ENCODE measurements around the gene UFC1.

The UFC1 gene

DNA sequence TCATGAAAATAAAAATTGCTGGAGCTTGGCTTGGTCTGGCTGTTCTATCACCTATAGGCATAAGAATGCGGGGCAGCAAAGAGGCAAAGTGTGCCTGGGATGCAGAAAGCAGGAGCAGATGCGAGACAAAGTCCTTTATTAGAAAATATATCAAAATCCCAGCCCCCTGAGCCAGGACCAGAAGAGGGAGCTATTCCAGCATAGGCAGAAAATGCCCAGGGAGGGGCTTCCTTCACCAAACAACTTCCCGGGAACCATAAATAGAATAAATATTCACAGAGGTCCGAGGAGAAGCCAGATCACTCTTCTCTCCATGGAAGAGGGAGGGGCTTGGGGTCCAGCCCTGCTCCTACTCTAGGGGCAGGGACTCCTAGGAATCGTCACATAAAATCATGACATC lies 17.4 kb downstream of the UFC1 start:
- no peak for DNase-seq (ENCODE audit: low spot score)

DNA sequence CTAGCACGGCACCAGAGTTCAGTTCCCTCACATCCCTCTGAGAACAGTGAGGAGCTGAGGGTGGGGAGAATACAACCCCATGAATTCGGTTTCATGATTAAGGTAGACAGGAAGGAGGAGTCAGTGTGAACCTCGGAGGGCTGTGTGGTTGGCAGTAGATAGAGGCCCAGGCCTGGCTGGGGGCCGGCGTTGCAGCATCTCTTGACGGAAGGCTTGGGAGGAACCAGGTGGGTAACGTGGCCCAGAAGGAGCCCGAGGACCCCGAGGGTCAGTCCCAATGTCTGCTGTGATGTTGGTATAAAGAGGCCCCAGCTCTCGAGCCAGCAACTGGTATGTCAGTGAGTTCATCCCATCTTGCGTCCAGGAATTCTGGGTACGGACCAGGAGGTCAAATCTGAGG lies 17.9 kb downstream of the UFC1 start:
- DNase-seq (ENCODE audit: low spot score): no peak

DNA sequence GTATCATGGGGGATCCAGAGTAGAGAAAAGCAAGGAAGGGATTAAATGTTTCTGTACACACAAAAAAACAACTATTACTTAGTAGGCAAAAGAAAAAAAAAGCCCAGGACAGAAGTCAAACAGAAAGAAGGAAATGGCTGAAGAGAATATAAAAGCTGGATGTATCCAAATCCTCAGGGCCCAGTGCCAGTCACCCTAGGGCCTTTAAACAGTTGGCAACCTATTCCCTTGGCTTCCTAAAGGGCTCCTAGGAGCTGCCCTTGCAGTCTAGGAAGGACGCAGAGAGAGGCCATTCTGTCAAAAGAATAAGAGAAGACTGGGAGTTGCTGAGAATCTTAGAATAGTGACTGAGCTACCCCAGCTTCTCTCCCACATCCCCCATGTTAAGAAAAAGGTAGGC lies 18.6 kb downstream of the UFC1 start:
- no peak for DNase-seq (ENCODE audit: low spot score)

DNA sequence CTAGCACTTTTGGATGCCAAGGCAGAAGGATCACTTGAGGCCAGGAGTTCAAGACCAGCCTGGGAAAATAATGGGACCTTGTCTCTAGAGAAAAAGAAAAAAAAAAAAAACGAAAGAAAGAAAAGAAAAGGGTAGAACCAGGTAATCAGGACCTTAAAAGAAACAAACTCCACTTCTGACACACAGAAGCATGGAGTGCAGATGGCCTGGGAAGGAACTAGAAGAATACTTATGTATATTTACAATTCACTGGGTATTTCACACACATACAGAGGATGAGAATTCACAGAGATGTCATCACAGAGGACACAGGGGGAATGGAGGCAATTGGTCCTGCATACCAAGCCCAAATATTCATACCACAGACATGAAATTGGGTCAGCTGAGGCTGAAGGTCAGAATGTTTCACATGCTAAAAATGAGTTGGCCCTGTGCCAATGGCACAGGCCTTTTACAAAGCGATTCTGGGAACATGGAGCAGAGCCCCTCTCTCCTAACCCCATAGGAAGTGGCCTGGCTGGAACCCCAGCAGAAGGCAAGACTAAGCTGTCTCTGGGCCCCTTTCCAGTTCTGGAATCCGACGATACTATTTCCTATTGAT lies 19.1 kb downstream of the UFC1 start:
- no peak for DNase-seq (ENCODE audit: low spot score)

DNA sequence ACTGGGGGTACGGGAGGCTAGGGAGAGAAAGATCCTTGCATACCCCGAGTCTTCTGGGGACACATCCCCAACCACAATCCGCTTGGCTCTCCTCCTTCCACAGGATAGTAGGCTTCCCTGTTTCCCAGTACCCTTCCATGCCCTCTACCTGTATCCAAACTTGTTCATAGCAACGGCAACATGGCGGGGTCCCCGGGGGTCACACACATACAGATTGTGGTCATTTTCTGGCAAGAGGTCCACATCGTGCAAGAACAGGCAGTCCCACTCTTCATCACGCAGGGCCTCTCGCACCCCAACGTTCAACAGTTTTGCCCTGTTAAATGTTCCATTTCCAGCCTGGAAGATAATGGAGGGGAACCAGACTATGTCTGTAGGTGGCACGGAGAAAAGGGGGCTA lies 19.9 kb downstream of the UFC1 start:
- DNase-seq (ENCODE audit: low spot score): no peak

DNA sequence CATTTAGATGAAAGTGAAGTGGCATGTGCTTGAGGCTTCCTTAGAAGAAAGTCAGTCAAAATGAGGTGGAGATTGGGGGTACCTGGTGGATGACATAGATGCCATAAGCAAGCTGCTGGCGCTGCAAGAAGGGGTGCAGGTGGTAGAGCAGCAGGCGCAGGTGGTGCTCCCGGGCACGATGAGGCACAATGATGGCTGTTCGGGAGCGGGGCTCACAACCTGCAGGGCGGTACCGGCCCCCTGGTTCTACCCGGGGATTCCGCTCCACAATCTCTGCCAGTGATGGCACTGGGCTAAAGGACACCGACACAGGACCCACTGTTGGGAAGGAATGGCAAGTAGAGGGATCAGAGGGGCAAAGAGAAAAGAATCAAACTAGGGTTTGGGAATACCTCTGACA lies 21.1 kb downstream of the UFC1 start:
- DNase-seq (ENCODE audit: low spot score): no peak

DNA sequence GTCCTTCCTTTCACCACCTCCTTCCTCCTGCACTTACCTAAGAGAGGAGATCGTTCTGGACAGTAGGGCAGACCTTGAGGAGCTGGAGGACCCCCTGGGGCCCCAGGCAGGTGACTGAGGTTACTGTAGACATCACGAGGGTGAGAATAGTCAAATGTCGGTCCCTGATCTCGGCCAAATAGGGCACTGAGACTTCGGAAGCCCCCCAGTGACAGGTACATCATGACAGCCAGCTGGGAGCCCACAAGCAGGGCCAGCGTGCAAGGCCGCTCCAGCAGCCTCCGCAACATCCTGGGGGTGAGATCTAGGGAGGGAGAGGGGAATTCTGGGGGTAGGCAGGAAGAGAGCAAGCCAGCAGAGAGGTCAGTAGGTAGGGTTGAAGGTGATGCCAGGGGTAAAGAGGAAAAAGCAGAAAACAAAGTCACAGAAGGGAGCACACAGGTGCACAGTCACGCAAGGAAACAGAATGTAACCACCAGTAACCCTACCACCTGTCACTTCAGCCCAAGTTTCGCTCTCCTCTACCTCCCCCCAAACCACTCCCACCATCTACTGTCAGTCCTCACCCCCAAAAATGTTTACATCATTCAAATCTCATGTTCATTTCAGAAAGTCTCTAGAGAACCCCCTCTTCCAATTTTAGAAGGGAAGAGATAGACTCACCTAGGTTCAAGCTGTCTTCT lies 22.1 kb downstream of the UFC1 start:
- DNase-seq (ENCODE audit: low spot score): no peak

DNA sequence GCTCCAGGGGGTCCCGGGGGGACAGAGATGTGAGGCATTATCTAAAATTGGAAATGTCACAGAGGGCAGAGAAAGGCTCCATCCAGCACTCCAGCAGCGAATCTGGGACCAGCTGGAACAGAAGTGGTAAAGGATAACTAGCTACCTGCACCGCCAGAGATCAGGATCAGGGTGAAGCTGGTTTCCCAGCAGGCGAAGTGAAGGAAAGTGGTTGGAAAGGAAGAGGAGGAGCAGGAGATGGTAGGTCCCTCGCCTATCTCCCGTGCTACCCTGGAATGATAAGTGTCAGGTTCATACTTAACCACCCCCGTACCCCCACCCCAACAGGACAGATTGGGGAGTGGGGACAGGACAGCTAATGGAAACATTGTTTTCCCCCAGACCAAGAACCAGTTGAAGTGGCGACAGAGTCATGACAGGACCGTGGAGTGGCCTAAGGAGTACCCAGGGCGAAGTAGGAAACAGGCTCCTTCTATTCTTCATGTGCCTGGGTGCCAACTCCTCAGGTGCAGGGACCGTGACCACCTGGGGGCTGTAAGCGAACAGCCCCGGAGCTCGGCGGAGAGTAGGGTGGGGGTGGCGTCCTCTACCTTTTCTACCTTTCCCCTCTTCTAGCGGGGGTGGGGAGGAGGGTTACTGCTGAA lies 22.8 kb downstream of the UFC1 start:
- no peak for DNase-seq (ENCODE audit: low spot score)

DNA sequence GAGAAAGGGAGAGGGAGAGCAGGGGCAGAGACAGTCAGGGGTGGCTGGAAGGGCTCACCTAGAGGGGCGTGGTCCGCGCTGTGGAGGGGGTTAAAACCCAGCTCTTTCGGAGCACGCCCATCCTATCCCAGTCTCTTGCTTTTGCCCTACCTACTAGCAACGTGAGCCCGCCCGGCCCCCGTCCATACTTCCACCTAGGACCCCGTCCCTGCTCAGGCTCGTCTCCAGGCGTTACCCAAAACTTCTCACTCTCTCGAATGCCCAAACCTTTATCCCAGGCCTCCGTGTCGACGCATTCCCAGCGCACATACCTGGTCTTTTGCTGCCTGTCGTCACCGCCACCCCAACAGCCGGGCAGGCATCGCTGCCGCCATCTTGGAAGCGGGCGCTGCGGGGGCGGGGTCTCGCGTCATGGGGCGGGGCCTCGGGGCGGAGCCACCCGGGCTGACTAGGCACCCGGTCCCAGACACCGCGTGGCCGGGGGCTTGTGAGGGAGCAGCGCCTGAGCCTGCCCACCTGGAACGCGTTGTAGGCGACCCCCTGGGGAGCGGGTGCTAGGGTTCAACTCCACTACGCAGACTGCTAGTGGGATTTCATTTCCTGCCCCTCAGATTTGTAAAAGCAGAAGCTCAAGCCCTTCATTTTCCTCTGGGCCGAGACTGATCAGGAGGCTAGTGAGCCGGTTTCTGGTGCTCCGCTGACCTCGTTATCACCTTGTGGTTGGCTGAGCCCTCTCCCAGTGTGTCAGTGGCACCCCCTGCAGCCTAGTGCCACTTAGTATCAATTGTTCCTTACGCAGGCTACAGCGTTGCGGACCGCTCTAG lies 23.5 kb downstream of the UFC1 start, which contains the start of gene B4GALT3:
Gene B4GALT3 (minus strand): TSS at position 396 of the 824 bp plus-strand sequence. CDS start 1,447 bp downstream, outside the sequence.
- peak; percentile 93 for DNase-seq (ENCODE audit: low spot score)

DNA sequence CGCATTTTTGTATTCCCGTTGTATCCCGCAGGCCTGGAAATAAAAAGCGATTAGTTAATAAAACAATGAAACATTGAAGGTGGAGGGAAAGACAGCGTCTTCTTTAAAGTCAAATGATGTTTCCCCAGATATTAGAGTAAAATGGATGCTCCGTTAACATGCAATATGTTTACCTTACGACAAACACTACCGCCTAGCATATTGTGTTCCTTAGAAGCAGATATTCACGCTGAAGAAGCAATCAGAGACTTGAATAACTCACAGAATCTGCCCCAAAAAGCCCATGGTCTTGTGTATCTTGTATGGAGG lies 24.1 kb downstream of the UFC1 start:
- no peak for DNase-seq (ENCODE audit: low spot score)

DNA sequence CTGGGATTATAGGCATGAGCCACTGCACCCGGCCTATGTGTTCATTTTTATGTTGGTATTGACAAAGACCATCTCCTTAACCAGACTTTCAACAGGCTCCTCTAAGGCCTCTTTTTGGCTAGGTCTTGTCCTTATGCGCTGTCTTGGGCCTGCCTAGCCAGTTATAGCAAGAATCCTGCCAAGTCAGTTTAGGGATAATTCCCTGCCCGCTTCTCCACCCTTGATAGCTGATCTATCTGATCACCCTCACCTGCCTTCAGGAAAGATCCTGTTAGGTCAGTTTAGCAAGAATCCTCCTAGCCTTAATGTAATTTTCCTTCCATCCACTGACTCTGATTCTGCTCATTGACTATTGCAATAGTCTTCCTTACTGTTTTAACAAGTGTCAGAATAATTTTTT lies 25.9 kb downstream of the UFC1 start:
- no peak for DNase-seq (ENCODE audit: low spot score)

DNA sequence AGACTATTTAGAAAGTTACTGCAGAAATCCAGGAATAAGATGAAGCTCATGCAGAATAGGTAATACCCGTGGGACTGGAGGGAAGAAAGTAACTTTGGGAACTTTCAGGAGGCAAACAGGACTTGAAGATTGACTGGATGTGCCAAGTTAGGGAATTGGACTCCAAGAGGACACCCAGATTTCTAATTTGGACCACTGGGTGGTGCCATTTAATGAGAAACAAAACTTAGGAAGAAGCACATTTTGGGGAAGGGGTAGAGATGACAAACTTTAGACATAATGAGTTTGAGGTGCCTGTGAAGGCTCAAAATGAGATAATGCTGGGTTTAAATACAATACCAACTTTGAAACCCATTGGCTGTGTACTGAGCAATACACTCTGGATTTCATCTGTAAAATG lies 26.9 kb downstream of the UFC1 start:
- peak; percentile 45 for DNase-seq (ENCODE audit: low spot score)

DNA sequence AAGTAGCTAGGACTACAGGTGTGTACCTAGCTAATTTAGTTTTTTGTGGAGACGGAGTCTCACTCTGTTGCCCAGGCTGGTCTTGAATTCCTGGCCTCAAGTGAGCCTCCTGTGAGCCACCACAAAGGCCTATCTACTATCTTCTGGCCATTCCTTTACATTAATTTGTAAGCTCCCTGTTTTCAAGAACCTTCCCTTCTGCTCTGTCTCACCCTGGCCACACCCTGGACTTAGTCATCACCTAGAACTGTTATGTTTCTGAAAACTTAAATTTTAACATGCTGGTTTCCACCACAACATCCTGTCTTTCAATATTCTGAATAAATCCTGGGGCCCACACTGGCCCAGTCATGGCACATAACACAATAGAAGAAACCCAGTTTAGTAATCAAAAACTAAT lies 28.4 kb downstream of the UFC1 start:
- peak; percentile 90 for DNase-seq (ENCODE audit: low spot score)

DNA sequence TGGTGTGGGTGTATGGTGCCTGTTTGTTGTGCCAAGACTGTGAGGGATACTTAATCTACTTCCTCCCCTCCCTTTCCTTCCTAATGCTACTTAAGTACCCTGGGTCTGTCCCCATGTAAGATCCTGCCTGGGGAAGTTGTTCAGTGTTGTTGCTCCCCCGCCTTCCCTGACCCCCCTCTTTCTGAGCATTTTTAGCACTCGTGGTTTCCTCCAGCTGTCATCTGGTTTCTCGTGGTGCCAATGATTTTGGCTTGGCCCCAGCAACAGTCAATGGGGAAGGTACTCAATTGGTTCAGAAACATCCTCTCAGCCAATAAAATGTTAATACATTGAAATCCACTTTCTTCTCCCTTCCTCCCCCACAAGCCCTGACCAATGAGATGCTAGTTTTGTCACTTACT lies 31.5 kb downstream of the UFC1 start:
- DNase-seq (ENCODE audit: low spot score): peak; percentile 91

DNA sequence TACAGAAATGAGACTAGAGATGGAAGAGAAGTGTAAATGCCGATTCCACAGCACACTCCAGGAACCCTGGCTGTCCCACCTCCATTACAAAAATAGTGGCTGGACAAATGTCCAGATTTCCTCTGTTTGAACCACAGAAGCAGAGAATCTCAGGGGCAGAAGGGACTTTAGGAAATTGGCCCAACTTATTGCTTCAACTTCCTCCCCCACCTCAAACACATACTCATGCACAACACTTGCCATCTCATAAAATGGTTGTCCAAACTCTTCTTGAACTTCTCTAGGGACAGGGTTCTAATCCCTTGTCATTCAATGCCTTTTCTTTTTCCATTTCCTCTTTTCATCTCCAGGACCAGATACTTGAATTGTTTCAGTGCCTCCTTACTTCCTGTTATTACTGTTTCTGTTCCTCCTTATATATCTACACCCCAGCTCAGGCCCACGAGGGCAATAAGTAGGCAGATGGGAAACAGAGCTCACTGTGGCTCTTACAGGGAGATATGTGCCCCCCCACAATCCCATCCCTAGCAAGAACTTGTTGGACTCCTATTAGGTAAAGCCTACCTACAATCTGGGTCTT lies 32.0 kb downstream of the UFC1 start:
- no peak for DNase-seq (ENCODE audit: low spot score)

DNA sequence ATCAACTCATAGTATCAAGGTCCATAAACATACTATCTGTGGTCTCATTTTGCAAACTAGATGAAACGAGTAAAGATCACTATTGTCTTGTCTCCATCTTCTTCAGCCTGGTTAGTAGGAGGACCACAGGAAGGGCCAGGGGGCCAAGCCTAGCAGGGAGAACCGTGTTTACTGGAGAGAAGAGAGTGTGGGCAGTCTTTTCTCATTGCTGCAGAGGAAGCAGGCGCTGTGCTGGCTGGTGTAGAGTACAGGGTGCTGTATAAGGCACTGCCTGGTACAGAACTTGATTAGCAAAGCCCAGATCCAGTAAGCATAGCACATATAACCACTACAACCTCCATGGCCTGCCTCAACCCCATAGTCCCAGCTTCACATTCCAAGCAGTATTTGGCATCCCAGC lies 33.5 kb downstream of the UFC1 start:
- no peak for DNase-seq (ENCODE audit: low spot score)

DNA sequence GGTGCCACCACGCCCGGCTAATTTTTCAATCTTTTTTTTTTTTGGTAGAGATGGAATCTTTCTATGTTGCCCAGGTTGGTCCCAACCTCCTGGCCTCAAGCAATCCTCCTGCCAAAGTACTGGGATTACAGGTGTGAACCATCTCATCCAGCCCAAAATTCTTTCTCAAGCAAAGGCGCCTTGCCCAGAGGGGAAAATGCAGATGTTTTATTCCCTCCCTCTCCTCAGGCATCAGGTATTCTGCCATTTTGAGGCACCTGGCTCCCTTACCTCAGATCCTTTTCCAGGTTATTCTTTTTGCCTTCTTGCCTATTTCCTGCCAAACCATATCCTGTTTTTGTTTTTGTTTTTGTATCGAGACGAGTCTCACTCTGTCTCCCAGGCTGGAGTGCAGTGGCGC lies 34.6 kb downstream of the UFC1 start:
- DNase-seq (ENCODE audit: low spot score): no peak

DNA sequence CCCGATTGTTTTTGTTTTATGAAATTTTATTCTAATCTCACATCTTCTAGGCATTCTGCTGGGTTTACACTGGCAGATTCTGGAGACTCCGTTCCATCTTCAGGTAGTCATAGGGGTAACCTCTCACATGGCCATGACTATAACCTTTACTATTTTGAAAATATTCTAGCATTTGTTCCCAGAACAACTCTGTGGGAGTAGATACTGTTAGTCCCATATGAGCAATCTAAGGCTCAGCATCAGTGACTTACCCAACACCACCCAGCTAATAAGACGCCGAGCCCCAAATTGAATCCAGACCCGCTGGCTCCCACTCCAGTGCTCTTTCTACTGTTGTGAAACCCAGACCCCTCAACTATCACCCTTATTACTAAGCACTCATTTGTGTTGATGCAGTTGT lies 35.3 kb downstream of the UFC1 start:
- no peak for DNase-seq (ENCODE audit: low spot score)

DNA sequence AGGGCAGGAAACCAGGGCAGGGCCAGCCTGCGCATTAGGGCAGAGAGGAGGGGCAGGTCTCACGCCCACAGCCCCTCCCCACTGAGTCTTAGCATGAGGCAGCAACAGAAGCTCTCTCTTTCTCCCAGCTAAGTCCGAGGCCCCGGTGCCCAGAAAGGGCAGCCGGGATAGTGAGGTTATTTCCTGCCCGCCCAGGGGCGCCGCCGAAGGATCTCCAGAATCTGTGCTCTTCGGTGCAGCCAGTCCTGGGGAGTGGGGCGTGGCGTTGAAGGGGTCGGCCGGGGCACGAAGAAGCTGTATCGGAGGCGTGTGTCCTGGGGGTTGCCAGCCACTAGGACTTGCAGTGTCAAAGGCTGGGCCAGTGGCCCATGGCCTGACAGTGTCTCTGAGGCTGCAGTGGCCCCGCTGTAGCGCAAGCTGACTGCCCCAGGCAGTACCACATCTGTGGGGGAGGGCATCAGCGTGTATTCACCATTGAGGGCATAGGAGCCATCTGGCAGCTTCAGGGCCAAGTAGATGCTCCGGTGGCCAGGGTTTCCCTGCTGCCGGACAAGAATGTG lies 37.3 kb downstream of the UFC1 start:
- DNase-seq (ENCODE audit: low spot score): no peak

DNA sequence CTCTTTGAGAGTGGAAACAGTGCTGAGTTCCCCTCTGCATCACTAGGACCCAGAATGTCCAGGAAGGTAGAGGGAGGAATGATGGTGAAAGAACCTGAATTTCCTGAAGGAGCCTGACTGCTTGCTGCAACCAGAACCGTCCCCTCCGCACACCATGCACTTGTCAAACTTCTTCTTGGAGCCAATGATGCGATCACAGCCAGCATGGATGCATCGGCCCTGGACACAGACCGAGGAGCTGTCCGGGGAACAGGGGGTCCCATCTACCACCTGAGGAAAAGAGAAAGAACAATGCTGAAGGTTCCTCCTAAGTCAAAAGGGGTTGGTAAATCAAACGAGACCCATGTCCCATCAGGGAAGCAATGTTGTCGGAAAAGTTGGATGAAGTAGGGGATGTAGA lies 38.2 kb downstream of the UFC1 start:
- no peak for DNase-seq (ENCODE audit: low spot score)

DNA sequence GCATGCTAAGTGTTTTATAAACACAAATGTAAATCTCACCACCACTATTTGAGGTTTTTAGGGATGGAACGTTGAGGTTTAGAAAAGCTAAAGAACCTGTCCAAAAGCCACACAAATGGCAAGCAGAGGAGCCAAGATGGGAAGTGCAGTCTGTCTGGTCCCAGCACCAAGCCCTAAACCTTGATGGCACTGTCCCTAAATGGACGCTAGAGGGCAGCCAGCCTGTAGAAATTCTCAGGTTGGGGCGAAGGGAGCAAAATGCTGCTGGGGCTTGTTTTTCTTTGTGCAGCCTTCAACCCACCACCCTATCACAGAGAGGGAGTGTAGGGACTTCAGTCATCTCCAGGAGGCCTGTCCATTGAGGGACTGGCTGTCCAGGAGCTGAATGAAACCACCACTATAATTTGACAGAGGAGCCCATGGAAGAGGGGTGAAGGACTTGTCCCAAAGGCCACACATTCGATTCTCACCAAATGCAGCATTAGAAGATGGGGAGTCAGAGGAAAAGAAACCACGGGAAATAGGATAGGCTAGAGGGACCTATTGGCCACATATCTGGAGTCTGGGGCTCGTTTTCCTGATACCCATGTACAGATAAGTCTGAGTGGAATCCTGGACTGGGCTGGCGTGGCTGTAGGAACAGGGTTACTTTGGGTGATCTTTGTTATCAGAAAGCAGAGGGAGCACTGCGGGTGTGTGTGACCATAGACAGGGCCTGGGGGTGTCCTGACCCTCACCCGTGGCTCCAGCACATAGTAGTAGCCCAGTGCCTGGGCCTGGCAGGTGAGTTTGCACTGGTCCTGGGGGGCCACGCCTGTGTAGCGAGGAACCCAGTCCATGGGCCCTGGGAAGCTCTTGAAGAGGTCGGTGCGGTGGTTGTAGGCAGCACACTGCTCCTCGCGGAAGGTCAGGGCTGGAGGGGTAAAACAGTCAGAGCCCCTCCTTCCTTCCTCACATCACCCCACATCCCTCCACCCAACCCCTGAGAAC lies 39.0 kb downstream of the UFC1 start:
- peak; percentile 85 for DNase-seq (ENCODE audit: low spot score)
